HUES64 (cell line): ENCODE results near the gene SBF2.

Experiments
- H3K27ac ChIP-seq: 2 replicates; pipeline ENCODE4 v1.7.0; 2013; ENCODE audit warnings: low read depth, low read length, inconsistent platforms
- H3K27me3 ChIP-seq: 2 replicates; pipeline ENCODE4 v1.6.1; 2013; ENCODE audit warnings: mild to moderate bottlenecking, low read length; ENCODE audit not compliant: insufficient read depth
- H3K36me3 ChIP-seq: 2 replicates; pipeline ENCODE4 v1.6.1; 2013; ENCODE audit warnings: mild to moderate bottlenecking, low read length; ENCODE audit not compliant: insufficient read depth
- H3K4me1 ChIP-seq: 2 replicates; pipeline ENCODE4 v1.6.1; 2013; ENCODE audit warnings: mild to moderate bottlenecking, low read length, moderate library complexity; ENCODE audit not compliant: insufficient read depth
- H3K4me3 ChIP-seq: 2 replicates; pipeline ENCODE4 v1.5.1; 2013; ENCODE audit warnings: mild to moderate bottlenecking, low read length, moderate library complexity
- H3K9ac ChIP-seq: 2 replicates; pipeline ENCODE4 v1.6.1; 2013; ENCODE audit warnings: mild to moderate bottlenecking, low read depth, low read length
- H3K9me3 ChIP-seq: 2 replicates; pipeline ENCODE4 v1.6.1; 2013; ENCODE audit warnings: low read depth, low read length; ENCODE audit not compliant: insufficient read depth
- WGBS: fragments of 150-250, 120-280 bp; methylation state at CpG from one replicate; pipeline ENCODE4 v1.1.7; 2013; ENCODE audit warnings: missing lambda C conversion rate; 5-methylcytosine and 5-hydroxymethylcytosine counted together

Gene SBF2

DNA sequence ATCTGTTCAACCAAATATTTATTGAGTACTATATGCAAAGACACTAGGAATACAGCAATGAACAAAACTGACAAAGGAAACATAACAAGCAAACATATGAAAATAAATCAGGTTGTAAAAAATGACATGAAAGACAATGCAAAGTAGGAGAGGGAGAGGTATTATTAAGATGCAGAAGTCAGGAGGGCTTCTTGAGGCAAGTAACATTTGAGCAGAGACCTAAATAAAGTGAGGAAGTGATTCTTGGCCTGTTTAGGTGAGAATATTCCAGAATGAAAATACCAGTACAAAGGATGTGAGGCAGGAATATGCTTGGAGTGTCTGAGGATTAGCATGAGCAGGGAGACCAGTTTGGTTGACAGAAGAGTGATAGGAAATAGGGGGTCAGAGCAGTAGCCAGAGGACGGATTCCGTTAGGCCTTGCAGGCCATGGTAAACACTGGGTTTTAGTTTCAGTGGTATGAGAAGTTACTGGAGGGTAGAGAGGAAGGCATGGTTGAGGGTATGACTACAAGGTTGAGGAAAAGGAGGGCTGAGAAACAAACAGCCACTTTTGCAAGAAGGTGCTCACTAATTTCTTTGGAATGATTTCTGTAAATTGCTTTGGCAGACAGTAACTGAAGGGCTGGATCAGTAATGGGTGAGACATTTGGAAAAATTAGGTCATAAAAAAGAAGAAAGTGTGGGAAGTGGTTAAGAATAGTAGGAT is 438.3 kb downstream of the SBF2 start:
- H3K27ac ChIP-seq = no peak overlapping the region

DNA sequence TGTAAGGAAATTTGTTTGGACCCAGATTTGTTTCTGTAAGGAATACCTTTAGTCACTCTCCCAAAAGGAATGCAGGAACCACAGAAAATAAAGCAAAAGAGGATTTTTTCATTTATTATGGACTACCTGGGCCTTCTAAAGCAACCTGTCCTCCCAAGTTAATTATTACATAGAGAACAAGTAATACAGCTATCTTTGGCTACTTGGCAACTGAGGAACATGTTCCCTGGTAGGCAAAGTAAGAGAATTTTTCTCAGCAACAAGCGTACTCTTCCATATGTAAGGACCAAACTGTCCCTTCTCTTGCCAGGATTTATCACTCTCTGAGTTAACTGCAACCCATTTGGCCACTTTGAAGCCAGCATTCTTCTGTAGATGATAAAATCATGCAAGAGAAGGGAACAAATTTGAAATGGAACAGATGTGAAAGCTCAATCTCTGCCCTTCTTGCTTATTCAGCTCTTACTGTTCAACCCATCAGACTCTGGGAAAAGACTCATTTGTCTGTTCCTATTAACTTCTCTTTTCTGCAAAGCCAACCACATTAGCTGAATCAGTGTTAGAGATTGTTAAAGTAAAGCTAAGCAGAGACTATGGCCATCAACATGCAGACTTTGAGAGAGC is 440.0 kb downstream of the SBF2 start:
- Histone ChIP-seq H3K27me3 (no peaks in the 10 kb centered on the region), H3K27ac (no peak overlapping the region), H3K36me3 (peaks cover 24% of the 10 kb centered on the region), H3K4me1 (peaks cover 21% of the 10 kb centered on the region), H3K9me3 (no peaks in the 10 kb centered on the region), H3K4me3 (no peak overlapping the region), H3K9ac (no peak overlapping the region)
- 89% methylated on average over 1 of the region's 1 CpG for WGBS

More for the DNA sequence above, 438.3 kb downstream of the SBF2 start:
- 93% methylated on average over 2 of the region's 2 CpGs for WGBS
- peaks cover 20% of the 10 kb centered on the region for H3K36me3 ChIP-seq
- H3K9me3 ChIP-seq = no peaks in the 10 kb centered on the region
- no peak overlapping the region for H3K9ac ChIP-seq
- H3K4me1 ChIP-seq = peaks cover 30% of the 10 kb centered on the region
- no peaks in the 10 kb centered on the region for H3K27me3 ChIP-seq
- H3K4me3 ChIP-seq = no peak overlapping the region

DNA sequence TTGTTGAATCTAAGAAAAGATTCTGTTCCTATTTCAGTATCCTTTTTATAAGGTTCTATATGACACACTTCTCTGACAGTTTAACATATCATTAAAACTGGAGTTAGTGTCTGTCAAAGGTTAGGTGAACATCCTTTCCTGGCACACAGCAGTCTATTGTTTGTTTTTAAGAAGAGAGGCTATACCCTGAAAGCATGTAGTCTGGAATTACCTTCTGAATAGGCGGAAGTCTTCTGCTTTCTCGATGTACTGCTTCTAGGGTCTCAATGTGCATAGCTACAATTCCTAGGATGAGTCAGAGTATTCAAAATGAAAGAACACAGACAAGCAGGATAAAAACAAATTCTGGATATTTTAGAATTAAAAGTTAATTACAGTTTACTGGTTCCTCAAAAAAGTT is 441.6 kb downstream of the SBF2 start:
- Histone ChIP-seq H3K36me3 (peaks cover 24% of the 10 kb centered on the region), H3K9ac (no peak overlapping the region), H3K4me1 (peaks cover 5% of the 10 kb centered on the region), H3K4me3 (no peak overlapping the region), H3K27me3 (no peaks in the 10 kb centered on the region), H3K27ac (no peak overlapping the region), H3K9me3 (no peaks in the 10 kb centered on the region)
- 94% methylated on average over 2 of the region's 2 CpGs for WGBS

GRCh38 chr11:9851366-9851765 is 442.7 kb downstream of the SBF2 start:
- Histone ChIP-seq H3K36me3 (peaks cover 29% of the 10 kb centered on the region), H3K4me3 (no peak overlapping the region), H3K9ac (no peak overlapping the region), H3K27ac (no peak overlapping the region), H3K4me1 (no peaks in the 10 kb centered on the region; the same call in 1 of the 2 replicates), H3K27me3 (no peaks in the 10 kb centered on the region), H3K9me3 (no peaks in the 10 kb centered on the region)
- WGBS = 92% methylated on average over 2 of the region's 4 CpGs

DNA sequence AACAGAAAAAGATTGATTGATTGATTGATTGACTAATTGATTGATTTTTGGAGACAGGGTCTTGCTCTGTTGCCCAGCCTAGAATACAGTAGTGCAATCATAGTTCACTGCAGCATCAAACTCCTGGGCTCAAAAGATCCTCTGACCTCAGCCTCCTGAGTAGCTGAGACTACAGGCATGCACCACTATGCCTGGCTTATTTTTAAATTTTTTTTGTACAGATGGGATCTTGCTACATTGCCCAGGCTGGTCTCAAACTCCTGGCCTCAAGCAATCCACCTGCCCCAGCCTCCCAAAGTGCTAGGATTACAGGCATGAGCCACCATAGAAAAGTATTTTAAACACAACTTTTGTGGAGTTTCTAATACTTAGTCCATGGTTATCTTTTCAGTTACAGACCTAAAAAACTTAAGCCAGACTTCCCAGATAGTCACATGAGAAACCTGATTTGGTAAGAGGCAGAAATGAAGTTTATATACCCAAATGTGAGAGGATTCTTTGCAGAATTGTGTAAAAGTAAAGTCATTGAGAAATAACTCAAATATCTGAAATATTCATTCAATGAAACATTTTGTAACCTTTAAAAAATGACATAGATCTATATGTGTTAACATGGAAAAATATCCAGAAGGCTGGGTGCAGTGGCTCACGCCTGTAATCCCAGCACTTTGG is 443.7 kb downstream of the SBF2 start:
- H3K9ac ChIP-seq = no peak overlapping the region
- H3K9me3 ChIP-seq = no peaks in the 10 kb centered on the region
- no peak overlapping the region for H3K4me3 ChIP-seq
- no peaks in the 10 kb centered on the region for H3K27me3 ChIP-seq
- WGBS = 100% methylated on average over 1 of the region's 1 CpG
- no peak overlapping the region for H3K27ac ChIP-seq
- H3K36me3 ChIP-seq = peaks cover 26% of the 10 kb centered on the region
- H3K4me1 ChIP-seq = no peaks in the 10 kb centered on the region; the same call in 1 of the 2 replicates

DNA sequence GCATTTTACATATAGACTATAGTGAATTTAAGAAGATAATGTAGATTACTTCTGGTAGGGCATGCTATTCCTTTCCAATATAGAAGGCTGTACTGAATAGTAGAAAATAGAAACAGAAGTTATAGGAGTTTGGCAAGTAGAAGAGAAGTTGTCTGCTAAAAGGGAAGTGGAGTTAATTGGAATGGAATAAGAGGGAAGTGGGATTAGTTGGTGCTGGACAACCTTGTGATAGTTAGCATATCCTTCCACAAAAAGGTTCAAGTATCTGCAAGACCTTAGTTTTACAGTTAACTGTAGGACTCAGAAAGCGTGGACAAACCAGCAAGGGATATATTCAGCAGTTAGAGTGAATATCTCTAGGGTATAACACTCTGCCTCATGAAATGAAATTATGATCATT is 444.6 kb downstream of the SBF2 start:
- no peak overlapping the region for H3K9ac ChIP-seq
- no peaks in the 10 kb centered on the region for H3K9me3 ChIP-seq
- WGBS = 90% methylated on average over 1 of the region's 1 CpG
- H3K4me1 ChIP-seq = no peaks in the 10 kb centered on the region; the same call in 1 of the 2 replicates
- peaks cover 24% of the 10 kb centered on the region for H3K36me3 ChIP-seq
- H3K4me3 ChIP-seq = no peak overlapping the region
- H3K27ac ChIP-seq = no peak overlapping the region
- H3K27me3 ChIP-seq = no peaks in the 10 kb centered on the region

DNA sequence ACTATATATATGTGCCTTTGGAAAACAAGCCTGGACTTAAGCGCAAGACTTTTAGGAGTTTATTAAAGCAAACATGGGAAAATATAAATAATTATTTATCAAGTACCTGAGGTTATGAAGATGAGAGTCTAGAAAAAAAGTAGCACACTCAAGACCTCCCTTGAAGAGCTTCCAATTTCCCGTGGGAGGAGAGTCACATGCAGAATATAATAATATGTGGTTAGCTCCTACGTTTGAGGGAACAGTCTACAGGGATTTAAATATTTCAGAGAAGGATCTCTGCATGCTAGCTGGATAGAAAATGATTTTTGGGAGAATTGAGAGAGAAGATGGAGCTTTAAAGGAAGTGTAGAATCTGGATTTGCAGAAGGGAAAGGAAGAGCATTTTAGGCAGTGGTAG is 446.4 kb downstream of the SBF2 start:
- H3K27me3 ChIP-seq = no peaks in the 10 kb centered on the region
- no peak overlapping the region for H3K27ac ChIP-seq
- no peaks in the 10 kb centered on the region for H3K9me3 ChIP-seq
- 90% methylated on average over 2 of the region's 3 CpGs for WGBS
- no peak overlapping the region for H3K4me3 ChIP-seq
- no peak overlapping the region for H3K9ac ChIP-seq
- no peaks in the 10 kb centered on the region; the same call in 1 of the 2 replicates for H3K4me1 ChIP-seq
- peaks cover 24% of the 10 kb centered on the region for H3K36me3 ChIP-seq

GRCh38 chr11:9842923-9843322 is 451.1 kb downstream of the SBF2 start:
- H3K9ac ChIP-seq = no peak overlapping the region
- no peak overlapping the region for H3K27ac ChIP-seq
- WGBS = 84% methylated on average over 2 of the region's 2 CpGs
- H3K36me3 ChIP-seq = peaks cover 22% of the 10 kb centered on the region
- H3K4me3 ChIP-seq = no peak overlapping the region
- no peaks in the 10 kb centered on the region for H3K9me3 ChIP-seq
- H3K27me3 ChIP-seq = no peaks in the 10 kb centered on the region
- H3K4me1 ChIP-seq = peaks cover 15% of the 10 kb centered on the region

DNA sequence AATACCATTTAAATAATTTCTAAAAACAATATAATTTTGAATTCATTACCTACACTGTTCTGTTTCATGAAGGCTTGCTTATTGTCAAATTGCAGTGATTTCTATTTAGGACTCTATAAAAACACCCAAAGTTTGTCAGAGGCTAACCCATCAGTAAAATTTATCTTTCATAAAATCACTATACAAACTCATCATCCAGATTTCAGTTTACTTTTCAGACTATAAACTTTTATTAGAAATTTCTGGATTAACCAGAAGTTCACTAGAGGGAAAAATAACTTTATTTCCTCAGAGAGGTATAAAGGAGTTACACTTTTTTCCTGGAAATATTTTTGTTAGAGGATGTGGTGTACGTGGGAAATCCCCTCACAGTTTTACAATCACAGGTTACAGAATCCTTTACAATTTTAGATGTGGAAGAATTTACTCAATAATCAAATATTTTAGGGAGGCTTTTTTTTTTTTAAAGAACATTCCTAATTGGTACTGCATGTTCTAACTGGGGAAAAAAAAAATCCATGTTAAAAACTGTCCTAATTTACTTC is 453.5 kb downstream of the SBF2 start:
- H3K9me3 ChIP-seq = no peaks in the 10 kb centered on the region
- no peak overlapping the region for H3K4me3 ChIP-seq
- H3K36me3 ChIP-seq = peaks cover 11% of the 10 kb centered on the region; the same call in 1 of the 2 replicates
- H3K27me3 ChIP-seq = no peaks in the 10 kb centered on the region
- H3K27ac ChIP-seq = no peak overlapping the region
- peaks cover 15% of the 10 kb centered on the region for H3K4me1 ChIP-seq
- WGBS = no CpG with 5 or more reads among the region's 1 CpG
- H3K9ac ChIP-seq = no peak overlapping the region

DNA sequence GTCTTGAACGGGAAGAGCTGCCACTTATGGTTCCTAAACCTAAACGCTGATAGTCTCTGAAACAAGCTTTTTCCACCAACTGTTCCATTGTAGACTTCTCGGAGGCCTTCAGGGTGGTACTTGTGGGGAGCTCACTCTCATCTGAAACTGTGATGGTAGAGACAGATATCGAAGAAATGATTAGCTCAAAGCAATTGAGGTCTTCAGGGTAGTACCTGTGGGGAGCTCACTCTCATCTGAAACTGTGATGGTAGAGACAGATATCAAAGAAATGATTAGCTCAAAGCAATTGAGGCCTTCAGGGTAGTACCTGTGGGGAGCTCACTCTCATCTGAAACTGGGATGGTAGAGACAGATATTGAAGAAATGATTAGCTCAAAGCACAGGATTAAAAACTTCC is 454.5 kb downstream of the SBF2 start:
- no peak overlapping the region for H3K9ac ChIP-seq
- 0 out of 2 replicates have a peak, but pooled peaks cover 5% of the 10 kb centered on the region for H3K36me3 ChIP-seq
- H3K27ac ChIP-seq = peak overlapping the region; percentile 69
- H3K4me3 ChIP-seq = no peak overlapping the region
- H3K27me3 ChIP-seq = no peaks in the 10 kb centered on the region
- no peaks in the 10 kb centered on the region for H3K9me3 ChIP-seq
- H3K4me1 ChIP-seq = peaks cover 15% of the 10 kb centered on the region
- WGBS = 96% methylated on average over 4 of the region's 4 CpGs

GRCh38 chr11:9838961-9839360 is 455.1 kb downstream of the SBF2 start:
- H3K9ac ChIP-seq = no peak overlapping the region
- H3K4me3 ChIP-seq = no peak overlapping the region
- H3K27ac ChIP-seq = peak overlapping the region; percentile 69
- 94% methylated on average over 2 of the region's 2 CpGs for WGBS
- H3K4me1 ChIP-seq = peaks cover 15% of the 10 kb centered on the region
- no peaks in the 10 kb centered on the region for H3K9me3 ChIP-seq
- H3K36me3 ChIP-seq = 0 out of 2 replicates have a peak, but pooled peaks cover 5% of the 10 kb centered on the region
- H3K27me3 ChIP-seq = no peaks in the 10 kb centered on the region
